ENCODE measurements around the gene SLC28A1.

The SLC28A1 gene

DNA sequence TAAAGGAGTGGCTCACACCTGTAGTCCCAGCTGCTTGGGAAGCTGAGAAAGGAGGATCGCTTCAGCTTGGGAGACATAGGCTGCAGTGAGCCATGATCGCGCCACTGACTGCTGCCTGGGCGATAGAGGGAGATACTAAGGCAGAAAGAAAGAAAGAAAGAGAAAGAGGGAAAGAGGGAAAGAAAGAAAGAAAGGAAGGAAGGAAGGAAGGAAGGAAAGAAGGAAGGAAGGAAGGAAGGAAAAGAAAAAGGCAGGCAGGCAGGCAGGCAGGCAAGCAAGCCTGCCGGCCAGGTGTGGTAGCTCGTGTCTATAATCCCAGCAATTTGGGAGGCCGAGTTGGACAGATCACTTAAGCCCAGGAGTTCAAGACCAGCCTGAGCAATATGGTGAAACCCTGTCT is 15.3 kb downstream of the SLC28A1 start:
- H2AK5ac ChIP-seq (ENCODE audit: low read length): no peak overlapping the region
- H4K12ac ChIP-seq (ENCODE audit: low read depth, low read length): no peak overlapping the region
- H3K14ac ChIP-seq (ENCODE audit: low read length): no peak overlapping the region
- H3K27ac ChIP-seq (ENCODE audit: low read depth, low read length): peak overlapping the region; percentile 63
- no peak overlapping the region for H3K4me3 ChIP-seq (ENCODE audit: low read depth, low read length)
- peak overlapping the region; percentile 84 for H4K91ac ChIP-seq (ENCODE audit: low read depth, low read length)
- H3K9me3 ChIP-seq (ENCODE audit: insufficient read depth, low read depth, low read length): no peaks in the 10 kb centered on the region
- no peak overlapping the region for H2BK120ac ChIP-seq (ENCODE audit: insufficient read depth, low read length, poor library complexity)
- no peak overlapping the region for H3K23ac ChIP-seq (ENCODE audit: low read length)
- no peak overlapping the region for H3K4ac ChIP-seq (ENCODE audit: low read depth, low read length)
- H2BK12ac ChIP-seq (ENCODE audit: low read length): peak overlapping the region; percentile 89
- no peak overlapping the region for H3K18ac ChIP-seq (ENCODE audit: low read length)
- H3K79me2 ChIP-seq (ENCODE audit: control insufficient read depth, insufficient read depth, low read length, poor library complexity): no peaks in the 10 kb centered on the region
- H2BK5ac ChIP-seq (ENCODE audit: low read depth, low read length, poor library complexity): no peak overlapping the region
- no peak overlapping the region for H4K8ac ChIP-seq (ENCODE audit: low read depth, low read length)
- no peaks in the 10 kb centered on the region for H3K27me3 ChIP-seq (ENCODE audit: insufficient read depth, low read length)
- H3K36me3 ChIP-seq (ENCODE audit: control insufficient read depth in 1 of 2, insufficient read depth in 2 of 2, low read length in 2 of 2): no peaks in the 10 kb centered on the region
- no peak for DNase-seq
- H3K4me1 ChIP-seq (ENCODE audit: control insufficient read depth in 1 of 2, insufficient read depth in 2 of 2, low read length in 2 of 2): peaks cover 19 to 22% of the 10 kb centered on the region in 2 experiments
- H3K79me1 ChIP-seq (ENCODE audit: low read length): peaks cover 5% of the 10 kb centered on the region
- no peak overlapping the region for H2AFZ ChIP-seq (ENCODE audit: insufficient read depth, low read length, poor library complexity)
- WGBS (ENCODE audit: extremely low coverage, insufficient coverage, insufficient read length): no CpG with 5 or more reads among the region's 7 CpGs
- no peak overlapping the region for H3K9ac ChIP-seq (ENCODE audit: low read length)
- H3K4me2 ChIP-seq (ENCODE audit: low read length): no peak overlapping the region

DNA sequence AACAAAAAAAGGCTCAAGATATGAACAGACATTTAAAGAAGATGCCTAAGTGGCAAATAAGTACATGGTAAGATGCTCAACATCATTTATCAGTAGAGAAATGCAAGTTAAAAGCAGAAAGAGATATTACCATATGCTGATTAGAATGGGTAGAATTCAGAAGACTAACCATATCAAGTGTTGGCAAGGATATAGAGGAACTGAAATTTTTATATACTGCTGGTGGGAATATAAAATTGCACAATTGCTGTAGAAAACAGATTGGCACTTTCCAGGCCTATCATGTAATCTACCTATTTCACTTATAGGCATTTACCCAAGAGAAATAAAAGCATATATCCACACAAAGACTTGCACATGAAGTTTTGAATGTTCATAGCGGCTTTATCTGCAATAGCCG is 17.1 kb downstream of the SLC28A1 start:
- Histone ChIP-seq H3K79me2 (ENCODE audit: control insufficient read depth, insufficient read depth, low read length, poor library complexity) (no peaks in the 10 kb centered on the region), H3K36me3 (ENCODE audit: control insufficient read depth in 1 of 2, insufficient read depth in 2 of 2, low read length in 2 of 2) (no peaks in the 10 kb centered on the region), H3K9me3 (ENCODE audit: insufficient read depth, low read depth, low read length) (peaks cover 3% of the 10 kb centered on the region), H4K91ac (ENCODE audit: low read depth, low read length) (no peak overlapping the region), H3K4me2 (ENCODE audit: low read length) (no peak overlapping the region), H2BK5ac (ENCODE audit: low read depth, low read length, poor library complexity) (no peak overlapping the region), H2BK120ac (ENCODE audit: insufficient read depth, low read length, poor library complexity) (no peak overlapping the region), H3K9ac (ENCODE audit: low read length) (no peak overlapping the region), H3K23ac (ENCODE audit: low read length) (no peak overlapping the region), H3K27me3 (ENCODE audit: insufficient read depth, low read length) (no peaks in the 10 kb centered on the region), H4K12ac (ENCODE audit: low read depth, low read length) (no peak overlapping the region), H3K4ac (ENCODE audit: low read depth, low read length) (no peak overlapping the region), H2BK12ac (ENCODE audit: low read length) (no peak overlapping the region), H2AFZ (ENCODE audit: insufficient read depth, low read length, poor library complexity) (no peak overlapping the region), H3K79me1 (ENCODE audit: low read length) (peaks cover 11% of the 10 kb centered on the region), H3K14ac (ENCODE audit: low read length) (no peak overlapping the region), H3K18ac (ENCODE audit: low read length) (no peak overlapping the region), H2AK5ac (ENCODE audit: low read length) (no peak overlapping the region), H3K4me3 (ENCODE audit: low read depth, low read length) (no peak overlapping the region), H4K8ac (ENCODE audit: low read depth, low read length) (no peak overlapping the region), H3K27ac (ENCODE audit: low read depth, low read length) (no peak overlapping the region), H3K4me1 (ENCODE audit: control insufficient read depth in 1 of 2, insufficient read depth in 2 of 2, low read length in 2 of 2) (peaks cover 15 to 21% of the 10 kb centered on the region in 2 experiments)
- DNase-seq: no peak
- no CpG with 5 or more reads among the region's 2 CpGs for WGBS (ENCODE audit: extremely low coverage, insufficient coverage, insufficient read length)

DNA sequence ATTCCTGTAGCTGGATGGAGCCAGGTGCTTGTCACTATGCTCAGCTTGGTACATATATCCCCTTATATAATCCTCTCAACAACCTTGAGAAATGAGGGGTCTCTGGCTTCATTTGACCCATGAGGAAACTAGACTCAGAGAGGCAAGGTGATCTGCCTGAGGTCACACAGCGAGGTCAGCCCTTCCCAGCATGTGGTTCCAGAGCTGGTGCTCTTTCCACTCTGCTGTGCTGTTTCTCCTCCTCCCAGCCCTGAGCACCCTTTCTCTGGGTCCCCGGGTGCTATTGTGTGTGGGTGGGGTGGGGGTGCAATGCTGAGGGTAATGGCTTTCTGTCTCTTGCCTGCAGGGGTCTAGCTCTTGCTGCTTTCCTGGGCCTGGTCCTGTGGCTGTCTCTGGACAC is 19.3 kb downstream of the SLC28A1 start:
- no peak for DNase-seq
- no CpG with 5 or more reads among the region's 2 CpGs for WGBS (ENCODE audit: extremely low coverage, insufficient coverage, insufficient read length)
- H3K79me2 ChIP-seq (ENCODE audit: control insufficient read depth, insufficient read depth, low read length, poor library complexity): no peaks in the 10 kb centered on the region

DNA sequence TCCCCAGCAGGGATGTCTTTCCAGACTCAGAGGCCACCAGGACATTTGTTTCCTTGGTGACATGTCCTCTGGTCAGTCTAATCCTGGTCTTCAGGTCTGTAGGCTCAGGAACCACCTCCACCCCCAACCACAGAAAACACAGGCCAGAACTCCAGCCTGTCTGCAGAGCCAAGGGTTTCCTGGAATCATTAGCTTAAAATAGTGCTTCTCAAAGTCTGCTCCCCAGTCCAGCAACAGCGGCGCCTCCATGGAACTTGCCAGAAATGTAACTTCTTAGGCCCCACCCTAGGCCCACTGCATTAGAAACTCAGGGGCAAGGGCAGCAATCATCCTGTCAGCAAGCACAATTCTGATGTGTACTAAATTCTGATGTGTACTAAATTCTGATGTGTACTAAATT is 20.0 kb downstream of the SLC28A1 start:
- Histone ChIP-seq H3K27me3 (ENCODE audit: insufficient read depth, low read length) (no peaks in the 10 kb centered on the region), H2BK12ac (ENCODE audit: low read length) (peak overlapping the region; percentile 29), H3K14ac (ENCODE audit: low read length) (peak overlapping the region; percentile 15), H4K91ac (ENCODE audit: low read depth, low read length) (peak overlapping the region; percentile 59), H3K4ac (ENCODE audit: low read depth, low read length) (no peak overlapping the region), H4K8ac (ENCODE audit: low read depth, low read length) (peak overlapping the region; percentile 11), H3K18ac (ENCODE audit: low read length) (no peak overlapping the region), H3K79me1 (ENCODE audit: low read length) (peaks cover 15% of the 10 kb centered on the region), H3K79me2 (ENCODE audit: control insufficient read depth, insufficient read depth, low read length, poor library complexity) (no peaks in the 10 kb centered on the region), H3K9me3 (ENCODE audit: insufficient read depth, low read depth, low read length) (peaks cover 3% of the 10 kb centered on the region), H2BK120ac (ENCODE audit: insufficient read depth, low read length, poor library complexity) (no peak overlapping the region), H3K27ac (ENCODE audit: low read depth, low read length) (peak overlapping the region; percentile 16), H3K4me3 (ENCODE audit: low read depth, low read length) (no peak overlapping the region), H2AK5ac (ENCODE audit: low read length) (no peak overlapping the region), H3K36me3 (ENCODE audit: control insufficient read depth in 1 of 2, insufficient read depth in 2 of 2, low read length in 2 of 2) (no peaks in the 10 kb centered on the region), H2BK5ac (ENCODE audit: low read depth, low read length, poor library complexity) (no peak overlapping the region), H3K4me1 (ENCODE audit: control insufficient read depth in 1 of 2, insufficient read depth in 2 of 2, low read length in 2 of 2) (peaks cover 19 to 21% of the 10 kb centered on the region in 2 experiments), H3K4me2 (ENCODE audit: low read length) (no peak overlapping the region), H3K9ac (ENCODE audit: low read length) (no peak overlapping the region), H3K23ac (ENCODE audit: low read length) (no peak overlapping the region), H4K12ac (ENCODE audit: low read depth, low read length) (no peak overlapping the region), H2AFZ (ENCODE audit: insufficient read depth, low read length, poor library complexity) (no peak overlapping the region)
- no peak for DNase-seq
- WGBS (ENCODE audit: extremely low coverage, insufficient coverage, insufficient read length): no CpG with 5 or more reads among the region's 2 CpGs

More for the DNA sequence above, 19.3 kb downstream of the SLC28A1 start:
- H3K36me3 ChIP-seq (ENCODE audit: control insufficient read depth in 1 of 2, insufficient read depth in 2 of 2, low read length in 2 of 2): no peaks in the 10 kb centered on the region
- no peak overlapping the region for H2AK5ac ChIP-seq (ENCODE audit: low read length)
- H4K8ac ChIP-seq (ENCODE audit: low read depth, low read length): peak overlapping the region; percentile 15
- peak overlapping the region; percentile 29 for H2BK12ac ChIP-seq (ENCODE audit: low read length)
- peaks cover 19 to 22% of the 10 kb centered on the region in 2 experiments for H3K4me1 ChIP-seq (ENCODE audit: control insufficient read depth in 1 of 2, insufficient read depth in 2 of 2, low read length in 2 of 2)
- no peak overlapping the region for H3K4me2 ChIP-seq (ENCODE audit: low read length)
- H2BK120ac ChIP-seq (ENCODE audit: insufficient read depth, low read length, poor library complexity): peak overlapping the region; percentile 24
- H2BK5ac ChIP-seq (ENCODE audit: low read depth, low read length, poor library complexity): no peak overlapping the region
- H3K79me1 ChIP-seq (ENCODE audit: low read length): peaks cover 15% of the 10 kb centered on the region
- no peak overlapping the region for H2AFZ ChIP-seq (ENCODE audit: insufficient read depth, low read length, poor library complexity)
- peaks cover 3% of the 10 kb centered on the region for H3K9me3 ChIP-seq (ENCODE audit: insufficient read depth, low read depth, low read length)
- H3K9ac ChIP-seq (ENCODE audit: low read length): no peak overlapping the region
- H3K18ac ChIP-seq (ENCODE audit: low read length): peak overlapping the region; percentile 32
- H4K12ac ChIP-seq (ENCODE audit: low read depth, low read length): no peak overlapping the region
- peak overlapping the region; percentile 59 for H4K91ac ChIP-seq (ENCODE audit: low read depth, low read length)
- H3K23ac ChIP-seq (ENCODE audit: low read length): no peak overlapping the region
- peak overlapping the region; percentile 25 for H3K14ac ChIP-seq (ENCODE audit: low read length)
- no peaks in the 10 kb centered on the region for H3K27me3 ChIP-seq (ENCODE audit: insufficient read depth, low read length)
- no peak overlapping the region for H3K4me3 ChIP-seq (ENCODE audit: low read depth, low read length)
- H3K4ac ChIP-seq (ENCODE audit: low read depth, low read length): no peak overlapping the region
- peak overlapping the region; percentile 16 for H3K27ac ChIP-seq (ENCODE audit: low read depth, low read length)

Data from trophoblast cell (in vitro differentiated cells and primary cell).